HG03060 (cell line): ENCODE measurements around the gene XYLT1.

ENCODE experiments used
- ATAC-seq: cut with Tn5 transposase; IDR thresholded peaks from one replicate; pipeline ENCODE4 v1.9.1; 2021; ENCODE audit warnings: low read depth, moderate number of reproducible peaks; ENCODE audit not compliant: unreplicated experiment

Gene XYLT1

GRCh38 chr16:17076818-17077498, 393.8 kb downstream of the XYLT1 start:
- ATAC-seq: no peak

GRCh38 chr16:17076092-17076754, 394.5 kb downstream of the XYLT1 start:
- no peak for ATAC-seq

DNA sequence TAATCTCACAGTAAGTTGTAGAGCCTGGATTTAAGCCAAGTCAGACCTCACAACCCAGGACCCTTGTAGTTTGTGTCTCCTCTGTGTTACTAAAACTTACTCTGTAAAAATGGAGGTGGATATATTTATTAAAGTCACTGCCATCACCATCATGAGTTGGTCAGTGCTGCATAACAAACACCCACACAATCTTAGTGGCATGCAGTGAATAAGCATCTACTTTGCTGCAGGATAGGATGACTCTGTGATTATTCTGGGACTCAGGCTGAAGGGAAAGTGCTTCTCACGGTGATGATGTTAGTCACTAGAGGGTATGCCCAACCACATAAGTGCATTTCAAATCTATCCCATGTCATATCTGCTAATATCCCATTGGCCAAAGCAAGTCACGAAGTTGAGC, 398.7 kb downstream of the XYLT1 start:
- ATAC-seq: no peak

DNA sequence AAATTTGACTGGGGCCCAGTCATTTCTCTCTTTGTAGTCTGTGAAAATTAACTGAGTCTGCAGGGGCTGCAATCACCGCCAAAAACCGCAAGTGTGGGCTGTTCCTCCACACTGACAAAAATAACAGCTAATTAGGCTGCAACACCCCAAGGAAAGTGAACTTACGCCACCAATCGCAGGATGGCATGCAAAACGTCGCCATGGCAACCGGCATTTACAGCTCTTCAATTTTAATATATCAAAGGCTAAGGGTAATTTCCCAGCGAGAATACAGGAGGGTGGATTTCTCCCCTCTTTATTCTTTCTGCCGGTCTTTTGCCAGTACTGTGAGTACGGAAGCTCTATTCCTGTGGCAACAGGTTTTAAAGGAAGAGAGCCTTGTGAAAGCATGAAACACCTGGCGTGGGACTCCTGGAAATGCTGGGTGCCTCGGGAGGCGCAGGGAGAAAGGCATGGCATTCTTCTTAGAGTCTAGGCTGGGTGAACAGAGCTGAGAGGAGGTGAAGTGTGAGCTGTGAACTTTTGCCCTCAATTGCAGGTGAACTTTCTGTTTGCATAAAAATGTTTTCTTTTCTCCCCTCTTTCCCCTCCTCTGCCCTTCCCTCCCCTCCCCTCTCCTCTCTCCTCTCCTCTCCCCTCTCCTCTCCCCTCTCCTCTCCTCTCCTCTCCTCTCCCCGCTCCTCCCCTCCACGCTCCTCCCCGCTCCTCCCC, 399.7 kb downstream of the XYLT1 start:
- ATAC-seq: peak; percentile 78

GRCh38 chr16:17069681-17070080, 401.1 kb downstream of the XYLT1 start:
- no peak for ATAC-seq

- ATAC-seq: no peak
Measured at GRCh38 chr16:17068524-17068923, 402.2 kb downstream of the XYLT1 start.

GRCh38 chr16:17067882-17068281, 402.9 kb downstream of the XYLT1 start:
- no peak for ATAC-seq

DNA sequence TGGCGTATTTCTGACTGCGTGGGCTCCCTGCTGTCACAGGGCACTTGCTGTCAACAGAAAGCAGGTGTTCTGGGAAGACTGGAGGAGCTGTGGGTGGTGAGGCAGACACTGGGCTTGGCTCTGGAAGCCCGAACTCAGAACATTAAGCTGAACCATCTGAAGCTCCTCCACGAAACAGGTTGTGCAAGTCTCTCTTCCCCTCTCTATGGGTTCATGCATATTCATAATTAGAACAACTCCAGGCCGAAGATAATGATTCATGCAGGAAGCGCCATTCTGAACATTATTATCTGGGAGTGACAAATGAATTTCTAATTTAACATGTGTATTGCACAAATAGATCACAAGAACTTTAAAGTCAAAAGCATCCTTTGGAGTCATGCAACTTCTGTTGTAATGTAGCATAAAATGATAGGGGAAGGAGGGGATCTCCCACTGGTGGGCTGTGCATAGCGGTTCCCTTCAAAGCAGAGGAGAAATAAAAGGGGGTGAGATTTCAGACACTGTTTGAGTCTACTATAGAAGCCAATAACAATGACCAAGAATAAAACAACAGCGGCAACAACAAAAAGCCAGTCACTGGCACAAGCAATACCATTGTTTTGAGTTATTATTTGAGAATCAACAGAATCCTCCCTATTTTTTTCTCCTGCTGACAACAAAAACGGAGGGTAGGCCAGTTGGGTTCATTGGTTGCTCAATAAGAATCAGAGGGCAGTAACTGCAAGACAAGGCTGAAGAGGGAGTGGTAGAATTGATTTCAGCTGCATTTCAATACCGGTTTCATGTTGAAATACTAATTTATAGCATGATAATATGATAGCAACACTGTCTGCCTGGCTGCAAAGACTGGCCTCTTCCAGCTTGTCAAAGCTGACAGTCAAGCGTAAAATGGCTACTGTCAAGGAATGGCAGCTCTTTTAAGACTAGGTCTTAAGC, 407.3 kb downstream of the XYLT1 start:
- no peak for ATAC-seq

DNA sequence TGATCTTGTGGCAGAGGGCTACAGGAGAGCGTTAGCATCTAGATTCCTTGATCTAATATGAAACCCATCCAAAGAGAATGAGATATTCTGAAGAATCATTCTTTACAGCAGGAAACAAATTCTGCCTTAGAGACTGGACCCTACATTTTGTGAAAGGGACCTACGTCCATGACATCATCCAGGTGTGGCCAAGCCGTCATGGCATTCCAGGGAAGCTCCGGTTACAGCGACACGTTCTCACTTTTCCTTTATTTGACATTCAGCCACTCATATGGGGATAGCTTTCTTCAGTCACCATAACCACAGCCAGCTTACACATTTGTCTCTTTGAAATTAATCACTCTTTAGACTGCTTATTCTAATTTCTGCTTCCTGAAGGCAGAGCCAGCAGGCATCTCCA, 408.1 kb downstream of the XYLT1 start:
- no peak for ATAC-seq

DNA sequence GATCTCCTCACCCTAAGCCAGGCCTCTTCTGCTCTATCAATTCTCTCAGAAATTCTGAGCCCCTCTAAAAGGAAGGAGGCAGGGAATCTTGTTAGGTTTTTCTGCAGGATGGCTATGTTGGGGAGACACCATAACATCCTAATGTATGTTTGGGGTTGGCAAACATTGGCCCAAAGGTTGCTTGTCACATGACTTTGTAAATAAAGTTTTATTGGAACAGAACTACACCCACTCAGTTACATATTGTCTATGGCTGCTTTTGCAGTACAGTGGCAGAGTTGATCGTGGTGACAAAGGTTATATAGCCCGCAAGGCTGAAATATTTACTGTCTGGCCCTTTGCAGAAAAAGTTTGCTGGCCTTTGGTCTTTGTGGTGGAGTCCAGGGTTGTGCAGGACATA, 409.4 kb downstream of the XYLT1 start:
- no peak for ATAC-seq

GRCh38 chr16:17058471-17058870, 412.3 kb downstream of the XYLT1 start:
- no peak for ATAC-seq

- ATAC-seq: no peak
Measured at GRCh38 chr16:17056666-17057065, 414.1 kb downstream of the XYLT1 start.

DNA sequence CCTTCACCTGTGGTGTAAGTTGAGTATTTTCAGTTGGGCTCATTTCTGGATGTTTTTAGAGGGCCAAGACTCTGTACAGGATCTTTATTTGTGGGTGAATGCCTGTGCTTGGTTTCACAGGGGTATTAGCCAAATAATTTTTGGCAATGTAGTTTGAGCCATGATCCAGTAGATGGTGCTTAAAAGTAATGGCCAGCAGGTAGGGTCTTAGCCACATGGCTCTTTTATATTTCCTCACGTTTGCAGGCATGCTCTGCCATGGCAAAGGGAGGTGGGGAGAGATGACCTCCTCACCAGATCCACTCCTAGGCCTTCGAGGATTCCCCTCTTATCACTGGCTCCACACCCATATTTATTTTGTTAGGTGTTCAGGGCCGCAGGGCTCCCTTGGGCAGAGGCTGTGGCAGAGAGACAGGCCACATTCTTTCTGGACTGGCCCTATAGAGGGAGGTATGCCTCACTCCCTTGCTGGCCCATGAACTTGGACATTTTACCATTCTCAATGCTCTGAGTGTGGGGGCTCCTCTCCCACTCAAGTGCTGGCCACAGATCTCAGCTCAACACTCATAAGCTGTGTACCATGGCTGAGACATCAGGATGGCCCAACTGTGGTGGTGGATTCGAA, 417.1 kb downstream of the XYLT1 start:
- ATAC-seq: no peak
